ENCODE measurements around the gene ATXN2.

ATXN2 gene

DNA sequence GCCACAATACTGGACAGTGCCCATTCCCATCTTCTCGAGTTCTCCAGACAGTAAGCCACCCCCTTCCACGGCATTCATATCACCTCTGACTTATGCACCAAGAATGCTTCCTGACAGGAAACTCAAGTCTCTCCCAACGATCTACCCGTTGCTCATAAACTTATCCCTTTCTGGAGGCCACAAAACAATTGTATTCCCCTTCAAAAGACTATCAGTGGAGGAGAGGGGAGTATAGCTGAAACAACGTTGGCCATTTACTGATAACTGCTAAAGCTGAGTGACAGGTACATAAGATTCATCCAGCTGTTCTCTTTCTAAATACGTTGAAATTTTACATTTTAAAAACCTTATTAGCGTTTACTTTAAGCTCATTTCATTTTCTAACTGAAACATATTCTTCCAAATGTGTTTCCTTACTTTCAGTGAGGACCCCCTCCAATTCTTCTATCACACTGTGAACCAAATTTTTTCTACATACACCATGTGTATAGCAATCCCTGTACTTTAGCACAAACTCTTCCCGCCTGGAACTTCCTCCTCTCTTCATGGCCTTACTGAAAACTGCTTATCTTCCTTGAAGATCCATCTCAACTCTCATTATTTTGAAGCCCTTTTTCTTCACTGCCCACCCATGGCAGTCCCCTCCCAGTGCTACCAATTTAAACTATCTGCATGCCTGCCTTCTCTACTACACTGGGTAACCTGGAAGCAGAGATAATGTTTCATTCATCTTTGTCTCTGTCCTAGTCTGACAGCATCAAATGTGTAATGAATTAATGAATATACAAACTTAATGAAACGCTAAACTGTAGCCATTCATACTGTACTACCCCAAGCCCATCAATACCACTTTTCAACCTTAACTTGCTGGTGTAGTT is 28.8 kb downstream of the ATXN2 start:
- TF ChIP-seq CTCF (IDR thresholded peaks at IDR 0.05) = no peak

GRCh38 chr12:111569363-111570083 is 29.6 kb downstream of the ATXN2 start:
- no peak for TF ChIP-seq CTCF (IDR thresholded peaks at IDR 0.05)

GRCh38 chr12:111558107-111558376 is 41.1 kb downstream of the ATXN2 start:
- no peak for TF ChIP-seq CTCF (IDR thresholded peaks at IDR 0.05)

DNA sequence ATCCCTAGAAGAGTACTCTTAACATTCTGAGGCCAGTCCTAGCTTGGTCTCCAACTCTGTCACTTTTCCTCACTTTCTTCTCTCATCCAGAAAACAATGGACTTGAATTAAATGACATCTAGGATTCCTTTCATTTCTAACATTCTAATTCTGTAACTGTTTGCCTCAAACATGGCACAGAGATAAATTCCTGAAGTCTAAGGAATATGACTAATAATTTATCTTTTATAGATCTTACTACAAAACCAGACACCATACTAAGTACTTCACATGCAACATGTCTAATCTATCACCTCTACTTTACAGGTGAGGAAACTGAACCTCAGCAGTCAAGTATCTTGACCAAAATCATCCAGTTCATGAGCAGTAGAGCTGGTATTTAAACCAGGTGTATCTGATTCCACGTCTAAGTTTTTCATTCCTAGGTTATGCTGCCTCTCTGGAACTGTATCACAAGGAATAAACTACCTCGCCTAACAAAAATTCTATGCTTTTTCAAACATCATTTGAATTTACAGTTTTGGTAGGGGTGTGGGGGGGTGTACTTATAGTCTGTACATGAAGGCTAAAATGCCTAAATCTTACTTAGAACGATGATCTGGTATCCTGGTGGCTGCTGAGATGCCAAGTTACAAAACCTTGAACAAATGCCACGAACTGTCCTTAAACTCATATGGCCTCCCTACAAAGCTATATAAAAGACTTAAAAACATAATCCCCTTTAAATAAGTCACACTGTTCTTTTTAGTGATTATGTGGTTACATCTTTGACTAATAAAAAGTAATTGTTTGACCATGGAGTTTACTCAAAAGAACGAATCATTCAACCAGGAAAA is 41.6 kb downstream of the ATXN2 start:
- TF ChIP-seq CTCF (IDR thresholded peaks at IDR 0.05) = no peak

DNA sequence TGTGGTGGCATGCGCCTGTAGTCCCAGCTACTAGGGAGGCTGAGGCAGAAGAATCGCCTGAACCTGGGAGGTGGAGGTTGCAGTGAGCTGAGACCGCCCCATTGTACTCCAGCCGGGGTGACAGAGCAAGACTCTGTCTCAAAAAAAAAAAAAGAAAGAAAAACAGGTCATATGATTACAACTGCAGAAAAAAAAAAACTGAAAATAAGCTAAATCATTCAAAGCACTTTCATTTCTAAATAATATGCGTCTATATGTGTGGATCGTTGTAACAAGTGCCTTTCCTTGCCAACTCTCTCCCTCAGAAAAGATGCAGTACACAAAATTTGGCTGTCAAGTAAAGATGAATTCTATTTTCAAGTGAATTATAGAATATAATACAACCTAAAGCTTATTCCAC is 42.4 kb downstream of the ATXN2 start:
- TF ChIP-seq CTCF (IDR thresholded peaks at IDR 0.05) = no peak

DNA sequence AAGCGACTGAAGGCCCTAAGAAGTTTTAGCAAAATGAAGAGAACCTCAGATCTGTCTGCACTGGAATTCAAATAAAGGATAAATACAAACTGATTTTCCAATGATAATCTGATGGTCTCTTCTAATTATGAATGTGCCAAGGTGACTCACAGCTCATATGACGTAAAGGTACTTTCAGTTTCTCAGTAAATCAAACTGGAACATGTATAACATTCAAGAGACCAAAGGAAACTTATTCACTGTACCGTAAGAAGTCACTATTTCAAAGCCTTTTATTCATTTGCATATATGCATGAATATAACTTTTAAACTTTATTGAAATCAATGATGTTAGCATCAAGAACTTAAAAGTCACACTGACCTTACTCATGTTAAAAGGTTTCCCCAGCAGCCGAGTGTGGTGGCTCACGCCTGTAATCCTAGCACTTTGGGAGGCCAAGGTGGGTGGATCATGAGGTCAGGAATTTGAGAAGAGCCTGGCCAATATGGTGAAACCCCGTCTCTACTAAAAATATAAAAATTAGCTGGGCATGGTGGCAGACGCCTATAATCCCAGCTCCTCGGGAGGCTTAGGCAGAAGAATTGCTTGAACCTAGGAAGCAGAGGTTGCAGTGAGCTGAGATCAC is 52.2 kb downstream of the ATXN2 start:
- no peak for TF ChIP-seq CTCF (IDR thresholded peaks at IDR 0.05)

GRCh38 chr12:111546171-111546570 is 52.9 kb downstream of the ATXN2 start:
- no peak for TF ChIP-seq CTCF (IDR thresholded peaks at IDR 0.05)
